K562 (cell line): ENCODE measurements around the gene NEURL1B. TPM values are rescaled to one million over a fixed set of nuclear protein-coding genes. Genes with fewer than 3 reads are reported as not detected.

Experiments
- ATAC-seq: fragments of 200-7000 bp; cut with Tn5 transposase; 3 replicates; pipeline ENCODE4 v1.9.1; 2020; ENCODE audit warnings: moderate library complexity
- BruUV-seq: library from RNA; stranded (reverse); fragments of 400-500 nt; replicated peaks from 2 replicates; lab custom pipeline; 2021; lab: Mats Ljungman, UMichigan
- CTCF ChIA-PET: fragments of 300-600 bp; formaldehyde crosslinking; extraction: SDS; loops from one replicate; lab custom pipeline; 2021; ENCODE audit warnings: low intra/inter-chr PET ratio; lab: Yijun Ruan, JAX
- POLR2A ChIA-PET: fragments of 300-600, 350-650 bp; sonication (Branson Sonifier 250); formaldehyde crosslinking; extraction: SDS; loops from one replicate; lab custom pipeline; 2021; ENCODE audit warnings: antibody characterized with exemption, inconsistent platforms; lab: Yijun Ruan, JAX
- DNase-seq, 4 experiments: peaks; one replicate each; pipeline versions ENCODE4 v3.0.0 to v3.0.0-alpha.2; 2011 to 2018; ENCODE audit warnings: low spot score in 3 of 4, mixed read lengths in 3 of 4; ENCODE audit errors: extremely low read depth in 1 of 4
- FAIRE-seq: peaks from 2 replicates; lab custom pipeline; 2011; peaks lifted over from hg19 to GRCh38; lab: Jason Lieb, UNC
- H2AFZ ChIP-seq: 2 replicates; pipeline ENCODE4 v1.6.0; 2011; ENCODE audit warnings: low read depth, low read length, control low read depth, inconsistent platforms
- H3K27ac ChIP-seq: fragments of 200-600 bp; 3 replicates; pipeline ENCODE4 v1.8.0; 2011; ENCODE audit warnings: low read depth, mild to moderate bottlenecking, control low read depth, inconsistent platforms, low read length, moderate library complexity, mixed read lengths; ENCODE audit errors: extremely low read depth
- H3K27me3 ChIP-seq, 2 experiments: fragments of 300-600 bp in 1 of 2; 2 replicates in 1 of 2; 3 replicates in 1 of 2; pipeline versions ENCODE4 v1.6.0 to v1.8.0; 2011; ENCODE audit warnings: inconsistent platforms in 2 of 2, low read length in 2 of 2, mild to moderate bottlenecking in 1 of 2, mixed read lengths in 1 of 2, moderate library complexity in 1 of 2; ENCODE audit not compliant: control insufficient read depth in 2 of 2, insufficient read depth in 2 of 2
- H3K36me3 ChIP-seq: fragments of 300-600 bp; 3 replicates; pipeline ENCODE4 v1.8.0; 2011; ENCODE audit warnings: mild to moderate bottlenecking, low read length, inconsistent platforms; ENCODE audit not compliant: control insufficient read depth, insufficient read depth
- H3K4me1 ChIP-seq, 2 experiments: fragments of 200-600 bp in 1 of 2; replicated peaks in 1 of 2; 2 replicates in 1 of 2; 3 replicates in 1 of 2; pipeline versions ENCODE4 v1.5.1 to v1.8.0; 2011; ENCODE audit warnings: inconsistent platforms in 2 of 2, low read length in 2 of 2, mild to moderate bottlenecking in 1 of 2, mixed read lengths in 1 of 2, moderate library complexity in 1 of 2; ENCODE audit not compliant: control insufficient read depth in 2 of 2, insufficient read depth in 2 of 2
- H3K4me2 ChIP-seq: 2 replicates; pipeline ENCODE4 v1.6.1; 2011; ENCODE audit warnings: low read length, control low read depth, inconsistent platforms, mixed read lengths; ENCODE audit not compliant: insufficient read depth
- H3K4me3 ChIP-seq: fragments of 200-600 bp; sonication (generic), shearing (Covaris generic); 2 replicates; pipeline ENCODE4 v1.5.1; 2016; ENCODE audit warnings: control low read depth, inconsistent platforms
- H3K79me2 ChIP-seq: fragments of 200-600 bp; 3 replicates; pipeline ENCODE4 v1.8.0; 2011; ENCODE audit warnings: low read length, inconsistent platforms; ENCODE audit not compliant: control insufficient read depth, insufficient read depth
- H3K9ac ChIP-seq, 2 experiments: 2 replicates each; pipeline versions ENCODE4 v1.6.0 to v1.6.1; 2011; ENCODE audit warnings: low read depth in 2 of 2, low read length in 2 of 2, control low read depth in 1 of 2, inconsistent platforms in 1 of 2, mild to moderate bottlenecking in 1 of 2, mixed read lengths in 1 of 2; ENCODE audit not compliant: insufficient read depth in 1 of 2
- H3K9me1 ChIP-seq: one replicate; pipeline ENCODE4 v1.6.0; 2011; ENCODE audit warnings: inconsistent platforms, mild to moderate bottlenecking, low read length, moderate library complexity; ENCODE audit not compliant: control insufficient read depth, insufficient read depth
- H3K9me3 ChIP-seq: replicated peaks from 2 replicates; pipeline ENCODE4 v1.5.1; 2011; ENCODE audit warnings: low read depth, low read length, inconsistent platforms; ENCODE audit not compliant: control insufficient read depth, insufficient read depth
- H4K20me1 ChIP-seq: replicated peaks from 2 replicates; pipeline ENCODE4 v1.6.1; 2011; ENCODE audit warnings: low read length, inconsistent platforms, mixed read lengths; ENCODE audit not compliant: control insufficient read depth, insufficient read depth
- ARHGAP35 ChIP-seq: fragments of 450-650 bp; IDR thresholded peaks from 2 replicates; pipeline ENCODE4 v1.6.1; 2018; ENCODE audit not compliant: partially characterized antibody
- GTF3C2 ChIP-seq: IDR thresholded peaks from 3 replicates; pipeline ENCODE4 v1.6.1; 2011; ENCODE audit warnings: borderline replicate concordance, mild to moderate bottlenecking, moderate library complexity; ENCODE audit not compliant: insufficient read length; ENCODE audit errors: extremely low read depth
- ILK ChIP-seq: fragments of 450-650 bp; IDR thresholded peaks from 2 replicates; pipeline ENCODE4 v1.6.1; 2016; ENCODE audit warnings: missing genetic modification characterization, low read depth, mild to moderate bottlenecking, missing compliant biosample characterization, moderate library complexity, borderline replicate concordance
- MAX ChIP-seq: sonication (generic); formaldehyde crosslinking; IDR thresholded peaks from 2 replicates; pipeline ENCODE4 v1.9.0; 2022; ENCODE audit warnings: mild to moderate bottlenecking, missing genetic modification reagents
- MAZ ChIP-seq, 2 experiments: fragments of 450-650 bp in 1 of 2; sonication (generic) in 1 of 2; formaldehyde crosslinking; IDR thresholded peaks in 1 of 2; conservative IDR thresholded peaks in 1 of 2; 2 replicates each; pipeline versions ENCODE4 v1.4.0 to v1.5.0; 2020; ENCODE audit warnings: mild to moderate bottlenecking in 1 of 2, missing genetic modification reagents in 1 of 2
- SMARCA5 ChIP-seq: fragments of 450-650 bp; IDR thresholded peaks from 2 replicates; pipeline ENCODE4 v1.6.1; 2016
- SP2 ChIP-seq: IDR thresholded peaks from 2 replicates; pipeline ENCODE4 v1.6.1; 2011; ENCODE audit warnings: mild to moderate bottlenecking, low read depth, low read length, moderate library complexity; ENCODE audit not compliant: poor library complexity, severe bottlenecking; ENCODE audit errors: extremely low read depth
- STAT5A ChIP-seq: IDR thresholded peaks from 2 replicates; pipeline ENCODE4 v1.6.1; 2012; ENCODE audit warnings: low read length, inconsistent platforms, borderline replicate concordance
- TOE1 ChIP-seq, 2 experiments: fragments of 450-650 bp in 1 of 2; sonication (generic) in 1 of 2; formaldehyde crosslinking in 1 of 2; IDR thresholded peaks; 2 replicates each; pipeline versions ENCODE4 v1.7.1 to v1.8.0; 2016 to 2022; ENCODE audit warnings: borderline replicate concordance in 2 of 2, mild to moderate bottlenecking in 2 of 2, antibody characterized with exemption in 1 of 2, inconsistent platforms in 1 of 2, low read depth in 1 of 2, missing genetic modification reagents in 1 of 2, moderate library complexity in 1 of 2
- ZNF511 ChIP-seq: sonication (generic); formaldehyde crosslinking; IDR thresholded peaks from 2 replicates; pipeline ENCODE4 v1.8.0; 2022; ENCODE audit warnings: mild to moderate bottlenecking, missing genetic modification reagents
- WGBS: fragments of 100-300 bp; shearing (Covaris generic); methylation state at CpG from one replicate; pipeline ENCODE4 v1.1.6; 2016; ENCODE audit warnings: low coverage, mixed read lengths; ENCODE audit not compliant: insufficient coverage; ENCODE audit errors: missing lambda C conversion rate; 5-methylcytosine and 5-hydroxymethylcytosine counted together
- in situ Hi-C: fragments of 300-500 bp; cut with MboI; formaldehyde crosslinking; loops from 4 replicates; pipeline ENCODE4 v1.15.0; 2018; ENCODE audit warnings: inconsistent platforms, mixed read lengths
- intact Hi-C: fragments of 100-400 bp; cut with micrococcal nuclease; formaldehyde crosslinking; loops from 2 replicates; pipeline ENCODE4 v1.14.2; 2022
- polyA plus RNA-seq, 8 experiments: library from polyadenylated mRNA; depleted of rRNA in 4 of 8; stranded (reverse) in 5 of 8; unstranded in 3 of 8; fragments of >200 nt; fragmentation: Nextera tagmentation in 2 of 8; fragmentation: Illumina TruSeq in 1 of 8; extraction: Ambion mirVana in 2 of 8; extraction: Trizol in 1 of 8; gene quantifications; 2 replicates each; pipeline versions ENCODE4 v1.2.1 to v1.2.3, GENCODE V29; 2011 to 2014; ENCODE audit warnings: inconsistent platforms in 1 of 8, missing spikeins in 1 of 8
- total RNA-seq, 7 experiments: library from RNA; depleted of rRNA in 6 of 7; stranded (reverse); fragments of >200 nt in 6 of 7; fragmentation: Illumina TruSeq in 2 of 7; extraction: Trizol in 2 of 7; gene quantifications; 2 replicates each; pipeline versions ENCODE4 v1.2.1 to v1.2.3, GENCODE V29; 2011 to 2021; ENCODE audit warnings: low replicate concordance in 1 of 7

NEURL1B gene
- total and polyA plus RNA-seq, 9 of the 15 experiments (the other 6 are each of a cell fraction or from before 2014, with no cell fraction given), result 0.04 TPM; not detected in 8

GRCh38 chr5:172612771-172613170, 28.3 kb upstream of the NEURL1B start:
- intact Hi-C loops, result no loop called here
- Histone ChIP-seq H3K79me2 (no peaks in the 10 kb centered on the region), H3K4me2 (no peak overlapping the region), H3K36me3 (no peaks in the 10 kb centered on the region), H3K4me3 (no peak overlapping the region), H2AFZ (no peak overlapping the region), H3K9me3 (no peaks in the 10 kb centered on the region), H3K4me1 (peaks cover 0 to 4% of the 10 kb centered on the region in 2 experiments; a peak in 1 of 5 replicates), H3K27me3 (peaks cover 12 to 31% of the 10 kb centered on the region in 2 experiments; a peak in 4 of 5 replicates), H3K9ac (no peak overlapping the region), H3K27ac (no peak overlapping the region), H3K9me1 (no peaks in the 10 kb centered on the region), H4K20me1 (no peaks in the 10 kb centered on the region)
- no peak for DNase-seq
- ATAC-seq, result no peak
- BruUV-seq, result no TSS peak
- CTCF ChIA-PET, result no interaction called here
- WGBS, result 2% methylated on average over 4 of the region's 4 CpGs
- in situ Hi-C loops, result no loop called here
- no peak for FAIRE-seq
- TF ChIP-seq ZNF511, result no peak
- TF ChIP-seq SMARCA5, result no peak
- no peak for TF ChIP-seq ARHGAP35
- POLR2A ChIA-PET, result no interaction called here

- H2AFZ ChIP-seq, result no peak overlapping the region
- intact Hi-C loops (no loop called here), in situ Hi-C loops (no loop called here)
- no peaks in the 10 kb centered on the region for H4K20me1 ChIP-seq
- no peak overlapping the region for H3K4me2 ChIP-seq
- DNase-seq (no peak), ATAC-seq (no peak), FAIRE-seq (no peak)
- H3K9me1 ChIP-seq, result no peaks in the 10 kb centered on the region
- H3K36me3 ChIP-seq, result no peaks in the 10 kb centered on the region
- ChIA-PET POLR2A (interaction anchor here (0.7 to 0.8 kb wide), 2 partner anchors 36 to 191 kb away, joined by 3 read pairs; no protein-coding TSS in a partner anchor), CTCF (interaction anchor here (0.7 kb wide), 1 partner anchor 153 kb away, joined by 3 read pairs; no protein-coding TSS in a partner anchor)
- no peak overlapping the region for H3K9ac ChIP-seq
- H3K79me2 ChIP-seq, result no peaks in the 10 kb centered on the region
- WGBS, result 1% methylated on average over 5 of the region's 5 CpGs
- peaks cover 0 to 4% of the 10 kb centered on the region in 2 experiments; a peak in 1 of 5 replicates for H3K4me1 ChIP-seq
- no peak overlapping the region for H3K4me3 ChIP-seq
- H3K27me3 ChIP-seq, result peaks cover 29 to 57% of the 10 kb centered on the region in 2 experiments
- no peak overlapping the region for H3K27ac ChIP-seq
- no peaks in the 10 kb centered on the region for H3K9me3 ChIP-seq
- no TSS peak for BruUV-seq
- TF ChIP-seq TOE1 (IDR thresholded peaks at IDR 0.05; ENCODE audit: borderline replicate concordance) (no peak), TOE1 (CRISPR knock-in tag; IDR thresholded peaks at IDR 0.05; ENCODE audit: borderline replicate concordance, low read depth) (no peak), MAZ (CRISPR knock-in tag; conservative IDR thresholded peaks at IDR 0.05 in 1 of 2, IDR thresholded peaks at IDR 0.05 in 1 of 2) (no peak), MAX (CRISPR knock-in tag) (no peak), SP2 (no peak), ILK (no peak), STAT5A (no peak), GTF3C2 (no peak)
Measured at GRCh38 chr5:172616136-172616535, 24.9 kb upstream of the NEURL1B start.
